GM21390 (cell line): ENCODE measurements around the gene CTSA.
"Not testable (repeated sequence)": the region's sequence is repeated elsewhere in the genome, so short reads cannot be mapped to it uniquely, and the experiment has no call there.

ENCODE experiments used
- ATAC-seq: cut with Tn5 transposase; IDR thresholded peaks from one replicate; pipeline ENCODE4 v1.9.1; 2021; ENCODE audit not compliant: unreplicated experiment

CTSA gene

DNA sequence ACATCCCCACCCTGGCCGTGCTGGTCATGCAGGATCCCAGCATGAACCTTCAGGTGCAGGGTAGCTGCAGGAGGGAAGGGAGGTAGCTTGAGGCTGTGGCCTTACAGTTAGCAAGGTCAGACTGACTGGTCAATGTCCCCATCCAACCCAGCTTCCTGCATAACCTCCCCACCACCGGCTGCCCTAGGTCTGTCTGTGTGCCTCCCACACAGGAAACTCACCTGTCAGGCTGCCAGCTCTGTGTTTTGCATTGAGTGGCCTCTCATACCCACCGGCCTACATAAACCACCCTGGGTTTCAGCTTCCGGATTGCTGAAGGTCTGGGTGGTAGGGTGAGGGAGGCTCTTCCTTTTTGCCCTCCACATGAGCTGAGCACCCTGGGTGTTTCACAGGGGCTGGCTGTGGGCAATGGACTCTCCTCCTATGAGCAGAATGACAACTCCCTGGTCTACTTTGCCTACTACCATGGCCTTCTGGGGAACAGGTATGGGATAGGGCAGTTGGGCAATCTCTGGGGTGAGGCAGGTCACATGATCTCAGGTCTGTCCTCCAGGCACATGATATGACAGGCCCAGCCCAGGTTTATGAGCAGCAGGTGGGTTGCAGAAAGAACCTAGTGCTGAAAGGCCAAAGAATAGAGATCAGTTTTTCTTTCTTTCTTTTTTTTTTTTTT is 1.8 kb downstream of the CTSA start:
- no peak for ATAC-seq

DNA sequence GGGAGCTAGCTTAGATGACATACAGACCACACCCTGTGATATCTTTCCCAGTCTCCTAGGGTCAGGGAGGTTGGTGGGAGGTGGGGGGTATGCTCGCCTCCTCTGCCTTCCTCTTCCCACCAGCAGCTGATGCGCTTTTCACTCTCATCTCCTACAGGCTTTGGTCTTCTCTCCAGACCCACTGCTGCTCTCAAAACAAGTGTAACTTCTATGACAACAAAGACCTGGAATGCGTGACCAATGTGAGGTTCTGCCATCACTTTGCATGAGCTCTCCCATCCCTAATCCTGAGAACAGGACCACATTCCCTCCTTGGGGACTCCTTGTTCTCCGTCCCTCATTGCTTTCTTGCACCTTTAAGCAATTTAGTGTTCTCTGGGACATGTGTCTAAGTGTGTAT is 2.7 kb downstream of the CTSA start:
- ATAC-seq, result no peak

DNA sequence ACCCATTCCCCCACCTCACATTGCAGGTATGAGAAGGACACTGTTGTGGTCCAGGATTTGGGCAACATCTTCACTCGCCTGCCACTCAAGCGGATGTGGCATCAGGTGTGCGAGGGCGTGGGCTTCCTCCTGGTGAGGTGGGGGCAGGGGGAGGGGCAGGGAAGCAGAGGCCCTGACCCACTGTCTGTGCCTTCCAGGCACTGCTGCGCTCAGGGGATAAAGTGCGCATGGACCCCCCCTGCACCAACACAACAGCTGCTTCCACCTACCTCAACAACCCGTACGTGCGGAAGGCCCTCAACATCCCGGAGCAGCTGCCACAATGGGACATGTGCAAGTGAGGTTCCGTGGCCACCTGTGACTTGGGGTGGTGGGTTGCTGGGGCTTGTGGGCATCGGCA is 3.7 kb downstream of the CTSA start:
- no peak for ATAC-seq

DNA sequence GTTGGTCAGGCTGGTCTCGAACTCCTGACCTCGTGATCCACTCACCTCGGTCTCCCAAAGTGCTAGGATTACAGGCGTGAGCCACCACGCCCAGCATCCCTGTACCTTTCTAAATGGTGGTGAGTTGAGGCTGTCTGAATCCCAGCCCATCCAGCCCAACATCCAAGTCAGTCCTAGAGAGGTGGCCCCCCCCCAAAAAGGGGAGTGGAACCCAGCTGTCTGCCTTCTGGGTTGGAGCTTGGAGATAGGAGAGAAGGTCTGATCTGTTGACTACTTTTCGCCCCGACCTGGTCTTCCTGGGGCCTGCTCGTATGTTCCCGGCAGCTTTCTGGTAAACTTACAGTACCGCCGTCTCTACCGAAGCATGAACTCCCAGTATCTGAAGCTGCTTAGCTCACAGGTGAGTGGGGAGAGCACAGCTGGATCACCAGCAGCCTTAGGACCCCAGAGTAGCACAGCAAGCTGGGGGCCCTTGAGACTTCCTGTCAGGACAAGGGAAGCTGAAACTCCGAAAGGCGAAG is 5.6 kb downstream of the CTSA start:
- no peak for ATAC-seq

DNA sequence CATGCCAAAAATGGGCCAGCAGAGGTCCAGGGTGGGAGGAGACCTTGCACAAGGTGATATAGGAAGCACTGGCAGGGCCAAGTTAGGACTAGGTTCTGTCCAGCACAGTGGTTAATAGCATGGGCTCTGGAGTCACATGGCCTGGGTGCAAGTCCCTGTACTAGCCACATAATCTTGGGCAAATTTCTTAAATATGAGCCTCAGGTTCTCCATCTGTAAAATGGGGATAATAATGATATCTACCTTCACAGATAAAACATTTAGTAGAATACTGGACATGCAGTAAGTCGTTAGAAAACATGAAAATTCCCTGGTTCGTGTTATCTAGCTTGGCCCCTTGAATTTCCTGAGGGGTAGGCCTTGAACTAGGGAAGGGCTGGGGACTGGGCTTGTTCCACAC is 6.2 kb downstream of the CTSA start:
- no peak for ATAC-seq

DNA sequence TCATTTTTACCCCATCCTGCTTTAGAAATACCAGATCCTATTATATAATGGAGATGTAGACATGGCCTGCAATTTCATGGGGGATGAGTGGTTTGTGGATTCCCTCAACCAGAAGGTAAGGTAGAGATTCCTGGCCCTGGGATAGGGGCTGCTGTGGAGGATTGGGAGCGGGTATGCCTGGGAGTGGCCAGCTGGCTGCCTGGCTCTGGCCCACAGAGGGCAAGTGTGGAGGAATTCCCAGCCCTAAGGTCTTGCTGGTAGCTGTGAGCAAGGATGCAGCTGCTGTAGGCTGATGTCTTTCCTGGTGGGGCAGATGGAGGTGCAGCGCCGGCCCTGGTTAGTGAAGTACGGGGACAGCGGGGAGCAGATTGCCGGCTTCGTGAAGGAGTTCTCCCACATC is 6.6 kb downstream of the CTSA start:
- ATAC-seq, result no peak

DNA sequence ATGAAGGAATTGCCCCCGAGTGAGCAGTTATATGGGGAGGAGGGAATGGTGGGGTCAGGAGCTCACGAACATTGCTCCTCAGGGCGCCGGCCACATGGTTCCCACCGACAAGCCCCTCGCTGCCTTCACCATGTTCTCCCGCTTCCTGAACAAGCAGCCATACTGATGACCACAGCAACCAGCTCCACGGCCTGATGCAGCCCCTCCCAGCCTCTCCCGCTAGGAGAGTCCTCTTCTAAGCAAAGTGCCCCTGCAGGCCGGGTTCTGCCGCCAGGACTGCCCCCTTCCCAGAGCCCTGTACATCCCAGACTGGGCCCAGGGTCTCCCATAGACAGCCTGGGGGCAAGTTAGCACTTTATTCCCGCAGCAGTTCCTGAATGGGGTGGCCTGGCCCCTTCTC is 7.2 kb downstream of the CTSA start:
- ATAC-seq, result no peak

DNA sequence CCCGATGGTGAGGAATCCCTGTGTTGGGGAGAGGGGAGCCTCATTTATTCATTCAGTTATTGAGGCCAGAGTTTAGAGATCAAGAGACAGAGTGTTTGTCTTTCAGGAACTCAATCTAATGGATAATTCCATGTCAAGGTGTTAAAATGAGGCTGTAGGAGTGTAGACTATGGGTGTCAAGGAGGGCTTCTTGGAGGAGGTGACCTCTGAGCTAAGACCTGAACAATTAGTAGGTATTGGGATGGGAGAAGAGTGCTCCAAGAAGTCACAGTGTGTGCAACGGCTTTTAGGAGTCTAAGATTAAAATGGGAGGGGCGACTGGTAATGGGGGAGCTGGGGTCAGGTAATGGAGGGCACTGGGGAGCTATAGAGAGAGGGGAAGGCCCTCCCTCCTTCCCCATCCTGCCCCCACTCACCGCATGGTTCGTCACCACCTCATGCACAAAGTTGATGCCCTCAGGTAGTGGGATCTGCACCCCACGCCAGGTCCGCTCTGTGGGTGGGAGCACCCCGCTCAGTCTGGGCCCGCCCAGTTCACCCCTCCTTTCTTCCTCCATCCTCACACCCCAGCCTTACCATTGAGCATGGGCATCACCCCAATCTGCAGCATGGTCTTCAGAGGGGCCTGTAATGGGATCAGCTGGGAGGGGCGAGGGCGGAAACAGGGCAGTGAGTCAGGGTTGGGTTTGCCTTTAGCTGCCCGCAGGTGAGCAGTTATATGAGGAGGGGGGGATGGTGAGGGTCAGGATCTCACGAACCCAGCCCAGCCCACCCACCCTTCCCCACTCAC is 8.1 kb downstream of the CTSA start:
- no peak for ATAC-seq

DNA sequence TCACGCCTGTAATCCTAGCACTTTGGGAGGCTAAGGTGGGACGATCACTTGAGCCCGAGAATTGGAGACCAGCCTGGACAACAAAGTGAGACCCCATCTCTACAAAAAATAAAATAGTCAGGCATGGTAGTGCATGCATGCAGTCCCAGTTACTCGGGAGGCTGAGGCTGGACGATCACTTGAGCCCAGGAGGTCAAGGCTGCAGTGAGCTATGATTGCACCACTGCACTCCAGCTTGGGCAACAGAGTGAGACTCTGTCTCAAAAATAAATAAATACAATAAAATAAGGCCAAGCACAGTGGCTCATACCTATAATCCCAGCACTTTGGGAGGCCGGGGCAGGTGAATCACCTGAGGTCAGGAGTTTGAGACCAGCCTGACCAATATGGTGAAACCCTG is 10.2 kb downstream of the CTSA start:
- not testable (repeated sequence) for ATAC-seq

DNA sequence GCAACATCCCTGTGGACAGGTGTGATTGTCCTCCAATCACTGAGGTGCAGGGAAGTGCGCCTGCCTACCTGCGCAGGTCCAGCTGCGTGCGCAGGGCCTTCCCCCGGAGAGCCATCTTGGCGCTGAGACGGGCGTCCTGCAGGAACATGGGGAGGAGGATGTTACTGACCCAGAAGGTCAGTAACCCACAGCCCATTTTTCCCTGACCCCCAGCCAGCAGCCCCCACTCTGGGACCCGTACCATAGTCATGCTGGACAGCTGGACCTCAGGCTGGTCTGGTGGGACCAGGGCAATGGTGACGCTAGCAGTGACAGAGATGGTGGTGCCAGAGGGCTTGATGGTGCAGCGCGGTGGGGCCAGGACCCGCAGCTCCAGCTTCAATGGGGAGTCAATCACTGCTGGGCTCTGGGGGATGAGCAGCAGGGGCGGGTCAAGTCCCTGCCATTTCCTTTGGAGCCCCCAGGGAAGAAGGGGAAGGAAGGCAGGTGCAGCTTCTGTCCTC is 11.1 kb downstream of the CTSA start:
- no peak for ATAC-seq

DNA sequence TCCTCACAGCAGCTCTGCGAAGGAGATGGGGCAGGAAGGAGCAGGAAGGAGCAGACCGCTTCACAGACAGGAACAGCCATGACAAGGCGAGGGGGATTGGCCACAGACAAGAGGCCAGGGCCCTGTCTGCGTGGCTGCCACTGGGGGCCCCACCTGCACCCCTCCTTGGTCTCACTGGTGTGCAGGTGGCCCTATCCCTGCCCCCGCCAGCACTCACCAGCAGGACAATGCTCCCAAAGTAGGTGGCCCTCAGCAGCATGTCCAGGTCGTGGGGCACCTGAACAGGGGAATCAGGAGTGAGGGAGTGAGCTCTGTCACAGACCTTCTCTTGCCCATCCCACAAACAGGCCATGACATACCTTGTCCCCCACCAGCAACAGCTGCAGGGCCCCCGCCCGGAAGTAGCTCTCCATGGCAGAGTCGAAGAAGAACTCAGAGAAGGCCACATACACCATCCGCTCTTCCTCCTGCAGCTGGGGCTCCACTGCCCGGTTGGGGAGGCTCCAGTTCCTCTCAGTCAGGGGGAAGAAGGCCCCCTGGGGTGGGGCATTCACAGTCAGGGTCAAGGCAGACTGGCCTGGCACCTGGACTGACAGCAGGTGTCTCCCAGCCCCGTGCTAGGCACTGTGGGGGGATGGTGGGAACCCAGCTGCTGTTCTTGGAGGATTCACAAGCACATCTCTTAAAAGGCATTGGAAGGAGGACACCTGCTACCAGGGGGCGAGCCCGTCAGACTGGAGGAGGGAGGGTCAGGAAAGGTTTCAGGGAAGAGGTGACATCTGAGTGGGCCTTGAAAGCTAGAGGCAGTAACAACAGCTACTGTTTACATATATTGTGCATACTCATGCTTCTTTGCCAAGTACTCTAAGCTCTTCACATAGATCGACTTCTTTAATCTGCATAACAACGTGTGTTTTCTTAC is 13.7 kb downstream of the CTSA start:
- no peak for ATAC-seq

DNA sequence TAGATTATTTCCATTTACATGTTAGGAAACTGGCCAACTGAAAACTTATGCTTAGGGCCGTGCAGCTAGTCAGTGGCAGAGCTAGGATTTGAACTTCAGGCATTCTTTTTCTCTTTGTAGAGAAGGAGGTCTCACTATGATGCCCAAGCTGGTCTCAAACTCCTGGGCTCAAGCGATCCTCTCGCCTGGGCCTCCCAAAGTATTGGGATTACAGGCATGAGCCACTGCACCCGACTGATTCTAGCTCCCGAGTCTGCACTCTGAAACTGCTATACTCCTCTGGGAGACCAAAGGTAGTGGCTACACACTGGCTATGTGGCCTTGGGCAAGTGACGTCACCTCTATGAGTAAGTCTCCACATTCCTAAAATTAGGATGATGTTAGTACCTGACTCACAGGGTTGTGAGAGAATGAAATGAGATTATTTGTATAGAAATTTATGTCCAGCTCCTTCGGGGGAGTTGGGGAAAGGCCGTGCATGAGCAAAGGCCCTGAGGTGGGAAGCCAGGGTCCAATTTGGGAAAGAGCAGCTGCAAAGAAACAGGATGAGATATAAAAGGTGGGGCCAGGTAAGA is 14.5 kb downstream of the CTSA start:
- no peak for ATAC-seq

DNA sequence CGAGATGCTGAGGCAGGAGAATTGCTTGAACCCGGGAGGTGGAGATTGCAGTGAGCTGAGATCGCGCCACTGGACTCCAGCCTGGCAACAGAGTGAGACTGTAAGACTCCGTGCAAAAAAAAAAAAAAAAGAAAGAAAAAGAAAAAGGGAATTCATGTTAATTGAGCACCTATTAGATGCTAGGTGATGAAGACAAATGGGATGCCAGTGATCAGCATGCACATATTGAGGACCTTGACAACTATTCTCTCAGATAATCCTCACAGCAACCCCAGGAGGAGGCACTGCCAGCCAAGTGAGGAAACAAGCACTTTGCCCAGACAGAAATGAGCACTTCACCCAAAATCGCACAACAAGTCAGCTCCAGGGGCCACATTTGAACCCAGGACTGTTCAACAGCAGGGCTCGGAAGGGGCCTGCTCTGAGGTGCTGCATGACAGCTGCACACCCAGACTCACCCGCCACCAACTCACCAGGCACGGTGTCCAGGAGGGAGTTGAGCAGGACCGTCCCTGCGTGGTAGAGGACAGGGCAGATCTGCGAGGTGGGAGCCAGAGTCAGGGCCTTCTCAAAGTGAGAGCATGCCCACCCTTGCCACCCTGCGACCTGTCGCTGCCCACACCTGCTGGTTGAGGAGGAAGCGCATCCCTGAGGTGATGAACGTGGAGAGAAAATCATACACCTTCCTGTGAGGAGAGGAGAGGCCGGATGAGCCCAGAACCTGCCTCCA is 16.2 kb downstream of the CTSA start:
- no peak for ATAC-seq

DNA sequence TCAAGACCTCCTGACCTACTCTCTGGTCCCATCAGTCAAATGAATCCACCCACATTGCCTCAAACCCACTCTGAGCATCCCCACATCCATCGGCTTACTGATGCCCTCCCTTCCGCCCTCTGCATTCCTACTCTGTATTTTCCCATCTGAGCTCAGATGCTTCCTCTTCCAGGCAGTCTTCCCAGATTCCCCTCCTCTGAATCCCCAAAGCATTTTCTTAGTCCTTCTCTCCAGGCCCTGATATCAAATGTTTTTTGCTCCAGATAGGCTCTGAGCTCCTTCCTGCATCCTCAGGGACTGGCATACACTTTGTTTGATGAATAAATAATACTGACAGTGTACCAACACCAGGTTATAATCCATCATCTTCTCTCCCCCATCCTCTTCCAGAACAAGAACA is 16.9 kb downstream of the CTSA start:
- no peak for ATAC-seq

DNA sequence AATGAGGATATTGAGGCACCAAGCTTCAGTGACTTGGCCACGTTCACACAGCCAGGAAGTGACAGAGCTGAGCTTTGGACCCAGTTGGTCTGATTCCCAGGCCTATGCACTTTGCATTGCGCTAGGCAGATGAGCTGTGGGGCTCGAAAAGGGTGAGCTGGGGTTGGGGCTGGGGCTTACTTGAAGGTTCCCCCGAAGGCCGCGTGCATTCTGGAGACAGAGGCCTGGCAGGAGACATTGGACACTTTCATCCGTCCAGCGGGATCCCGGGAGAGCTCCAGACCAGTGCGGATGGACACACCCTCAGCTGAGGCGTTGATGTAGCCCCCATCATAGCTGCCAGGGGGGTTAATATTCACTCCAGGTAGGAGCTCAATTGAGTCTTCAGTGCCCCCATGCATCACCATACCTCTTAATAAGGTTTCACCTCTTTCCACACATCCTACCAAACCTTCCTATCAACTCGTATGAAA is 18.2 kb downstream of the CTSA start:
- no peak for ATAC-seq

DNA sequence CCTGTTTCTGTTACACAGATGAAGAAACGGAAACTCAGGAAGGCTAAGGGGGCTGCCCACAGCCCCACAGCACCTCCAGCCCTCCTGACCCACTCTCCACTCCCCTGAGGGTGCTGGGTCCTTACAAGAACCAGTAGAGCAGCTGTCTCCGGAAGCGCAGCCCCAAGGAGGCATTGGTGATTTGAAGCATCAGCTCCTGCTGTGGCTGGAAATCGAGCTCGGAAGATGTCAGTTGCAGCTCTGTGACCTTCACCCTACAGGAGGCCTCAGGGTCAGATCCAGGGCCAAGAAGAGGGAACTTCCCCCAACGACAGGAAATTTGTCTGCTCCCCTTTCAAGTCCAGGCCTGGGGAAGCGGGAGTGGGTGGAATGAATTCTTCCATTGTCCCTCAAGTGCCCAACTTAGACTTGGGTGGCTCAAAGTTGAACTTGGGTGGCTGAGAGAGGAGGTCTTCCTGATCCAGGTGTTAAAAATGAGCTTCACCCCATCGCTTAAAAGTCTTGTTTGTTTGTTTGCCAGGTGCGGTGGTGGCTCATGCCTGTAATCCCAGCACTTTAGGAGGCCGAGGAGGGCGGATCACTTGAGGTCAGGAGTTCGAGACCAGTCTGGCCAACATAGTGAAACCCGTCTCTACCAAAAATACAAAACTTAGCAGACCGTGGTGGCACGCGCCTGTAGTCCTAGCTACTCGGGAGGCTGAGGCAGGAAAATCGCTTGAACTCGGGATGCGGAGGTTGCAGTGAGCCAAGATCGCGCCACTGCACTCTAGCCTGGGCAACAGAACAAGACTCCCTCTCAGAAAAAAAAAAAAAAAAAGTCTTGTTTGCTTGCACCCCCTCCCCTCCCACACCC is 18.9 kb downstream of the CTSA start:
- no peak for ATAC-seq

DNA sequence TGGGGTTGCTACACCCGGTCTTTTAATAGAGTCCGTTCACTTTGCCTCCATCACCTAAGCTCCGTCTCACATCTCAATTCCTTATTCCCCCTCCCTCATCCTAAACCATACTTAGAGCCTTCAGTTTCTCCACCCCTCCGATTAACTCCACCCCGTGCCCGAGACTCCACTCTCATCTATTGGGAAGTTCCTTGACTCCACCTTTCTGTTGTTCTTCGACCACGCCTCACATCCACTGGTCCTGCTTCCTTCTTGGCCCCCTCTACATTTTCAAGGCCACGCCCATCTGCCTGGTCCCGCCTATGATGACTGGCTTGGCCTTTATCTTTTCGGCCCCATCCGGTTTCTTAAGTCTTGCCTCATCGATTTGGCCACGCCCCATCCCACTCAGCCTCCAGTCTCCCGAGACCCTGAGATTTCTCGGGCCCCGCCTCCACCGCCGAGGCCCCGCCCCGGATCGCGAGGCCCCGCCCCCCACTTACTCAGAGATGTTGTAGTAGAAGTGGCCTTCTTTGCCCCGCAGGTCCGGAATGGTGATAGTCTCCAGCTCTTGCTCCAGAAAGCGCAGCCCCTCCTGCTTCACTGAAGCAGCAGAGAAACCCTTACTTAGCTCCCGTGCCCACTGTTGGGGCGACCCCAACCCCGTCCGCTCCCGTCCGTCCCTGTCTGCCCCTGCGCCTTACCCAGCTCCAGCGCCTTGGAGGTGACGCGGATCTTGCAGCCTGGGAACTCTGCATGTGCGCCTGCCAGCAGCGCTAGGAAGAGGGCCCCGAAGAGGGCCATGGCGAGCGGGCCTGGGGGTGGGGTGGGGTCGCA is 19.7 kb downstream of the CTSA start:
- peak; percentile 77 for ATAC-seq
